ENCODE results near the gene RAD1. TPM values are rescaled to one million over a fixed set of nuclear protein-coding genes. Genes with fewer than 3 reads are reported as not detected.

RAD1 gene
- total and polyA plus RNA-seq, 2 donors (not counting 1 experiment from before 2014, with no cell fraction given) = 7.8 to 25.9 TPM

DNA sequence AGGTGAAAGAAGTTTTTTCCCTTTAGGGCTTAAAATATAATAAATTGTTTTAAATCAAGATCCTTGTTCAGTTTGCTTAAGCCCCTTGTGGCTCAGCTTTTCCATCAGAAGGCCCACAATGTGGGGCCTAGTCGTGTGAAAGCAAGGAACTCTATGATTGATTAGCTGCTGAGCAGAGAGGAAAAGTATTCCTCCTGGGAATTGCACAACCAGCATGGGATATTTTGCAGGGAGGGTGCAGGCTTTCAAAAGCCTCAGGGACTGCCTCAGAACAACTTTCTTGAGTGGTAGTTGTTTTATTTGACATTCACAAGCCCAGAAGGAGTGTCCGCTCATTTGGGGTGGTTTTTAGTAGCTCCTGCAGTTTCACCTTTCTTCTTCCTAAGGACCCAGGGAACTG is 56.5 kb downstream of the RAD1 start:
- DNase-seq (no peak), ATAC-seq (ENCODE audit: low read depth) (no peak)
- H3K9me3 Mint-ChIP-seq (ENCODE audit: insufficient read depth) = no peaks in the 10 kb centered on the region
- H3K79me2 ChIP-seq (ENCODE audit: control insufficient read depth, insufficient read depth, low read length) = no peaks in the 10 kb centered on the region
- H3K27ac ChIP-seq (ENCODE audit: low read length in 2 of 2) = no peak overlapping the region
- H3K9ac ChIP-seq (ENCODE audit: low read length) = no peak overlapping the region
- intact Hi-C loops (cut with micrococcal nuclease) = no loop called here
- H3K27me3 Mint-ChIP-seq = no peaks in the 10 kb centered on the region
- no peak overlapping the region for H3K4me2 ChIP-seq (replicated peaks; ENCODE audit: low read depth, low read length, poor library complexity, severe bottlenecking)
- no peaks in the 10 kb centered on the region for H4K20me1 ChIP-seq (ENCODE audit: control insufficient read depth, insufficient read depth, low read length, poor library complexity, severe bottlenecking)
- H3K4me3 Mint-ChIP-seq = no peak overlapping the region
- no peaks in the 10 kb centered on the region for H3K9me3 ChIP-seq (ENCODE audit: control extremely low read depth in 1 of 3, control insufficient read depth in 2 of 3, insufficient read depth in 1 of 3, low read length in 2 of 3)
- TF ChIP-seq CTCF (IDR thresholded peaks at IDR 0.05) (no peak), EZH2 (IDR thresholded peaks at IDR 0.05; ENCODE audit: borderline replicate concordance, insufficient read depth, low read depth, low read length, poor library complexity, severe bottlenecking) (no peak)
- no peaks in the 10 kb centered on the region for H3K36me3 ChIP-seq (replicated peaks in 1 of 2; ENCODE audit: control extremely low read depth in 1 of 2, control insufficient read depth in 1 of 2, extremely low read depth in 1 of 2, insufficient read depth in 2 of 2, low read length in 1 of 2)
- no peaks in the 10 kb centered on the region for H3K27me3 ChIP-seq (replicated peaks in 1 of 4; ENCODE audit: control extremely low read depth in 1 of 4, control insufficient read depth in 3 of 4, insufficient read depth in 4 of 4, low read length in 3 of 4)
- no peak overlapping the region for H2AFZ ChIP-seq (ENCODE audit: insufficient read depth, low read depth, low read length, poor library complexity, severe bottlenecking)
- peaks cover 8% of the 10 kb centered on the region for H3K4me1 Mint-ChIP-seq
- H3K4me3 ChIP-seq (ENCODE audit: control extremely low read depth in 1 of 5, extremely low read depth in 1 of 5, insufficient read depth in 1 of 5, low read depth in 2 of 5, low read length in 4 of 5) = no peak overlapping the region
- H3K27ac Mint-ChIP-seq = no peak overlapping the region
- CTCF ChIA-PET = interaction anchor here (1.4 kb wide), 1 partner anchor 10 kb away, joined by 3 read pairs; no protein-coding TSS in a partner anchor
- H3K4me1 ChIP-seq (ENCODE audit: control insufficient read depth in 2 of 2, insufficient read depth in 2 of 2, low read length in 2 of 2) = peaks cover 0 to 5% of the 10 kb centered on the region in 2 donors
- 86% methylated on average over 1 of the region's 2 CpGs for WGBS (ENCODE audit: insufficient coverage)
- POLR2A ChIA-PET = no interaction called here

GRCh38 chr5:34857894-34858293 is 57.4 kb downstream of the RAD1 start:
- no peak overlapping the region for H3K4me2 ChIP-seq (replicated peaks; ENCODE audit: low read depth, low read length, poor library complexity, severe bottlenecking)
- TF ChIP-seq CTCF (IDR thresholded peaks at IDR 0.05) (no peak), EZH2 (IDR thresholded peaks at IDR 0.05; ENCODE audit: borderline replicate concordance, insufficient read depth, low read depth, low read length, poor library complexity, severe bottlenecking) (no peak)
- Mint-ChIP-seq H3K4me3 (no peak overlapping the region), H3K9me3 (ENCODE audit: insufficient read depth) (no peaks in the 10 kb centered on the region), H3K27ac (no peak overlapping the region), H3K27me3 (no peaks in the 10 kb centered on the region), H3K4me1 (peaks cover 8% of the 10 kb centered on the region)
- CTCF ChIA-PET = interaction anchor here (1.4 kb wide), 1 partner anchor 9 kb away, joined by 3 read pairs; no protein-coding TSS in a partner anchor
- H3K27me3 ChIP-seq (replicated peaks in 1 of 4; ENCODE audit: control extremely low read depth in 1 of 4, control insufficient read depth in 3 of 4, insufficient read depth in 4 of 4, low read length in 3 of 4) = no peaks in the 10 kb centered on the region
- intact Hi-C loops (cut with micrococcal nuclease) = no loop called here
- H3K4me1 ChIP-seq (ENCODE audit: control insufficient read depth in 2 of 2, insufficient read depth in 2 of 2, low read length in 2 of 2) = peaks cover 0 to 5% of the 10 kb centered on the region in 2 donors
- DNase-seq (no peak), ATAC-seq (ENCODE audit: low read depth) (no peak)
- H3K79me2 ChIP-seq (ENCODE audit: control insufficient read depth, insufficient read depth, low read length) = no peaks in the 10 kb centered on the region
- no peak overlapping the region for H3K4me3 ChIP-seq (ENCODE audit: control extremely low read depth in 1 of 5, extremely low read depth in 1 of 5, insufficient read depth in 1 of 5, low read depth in 2 of 5, low read length in 4 of 5)
- no peak overlapping the region for H2AFZ ChIP-seq (ENCODE audit: insufficient read depth, low read depth, low read length, poor library complexity, severe bottlenecking)
- H3K36me3 ChIP-seq (replicated peaks in 1 of 2; ENCODE audit: control extremely low read depth in 1 of 2, control insufficient read depth in 1 of 2, extremely low read depth in 1 of 2, insufficient read depth in 2 of 2, low read length in 1 of 2) = no peaks in the 10 kb centered on the region
- WGBS (ENCODE audit: insufficient coverage) = no CpG with 5 or more reads among the region's 1 CpG
- no peaks in the 10 kb centered on the region for H4K20me1 ChIP-seq (ENCODE audit: control insufficient read depth, insufficient read depth, low read length, poor library complexity, severe bottlenecking)
- POLR2A ChIA-PET = no interaction called here
- H3K9me3 ChIP-seq (ENCODE audit: control extremely low read depth in 1 of 3, control insufficient read depth in 2 of 3, insufficient read depth in 1 of 3, low read length in 2 of 3) = no peaks in the 10 kb centered on the region
- no peak overlapping the region for H3K27ac ChIP-seq (ENCODE audit: low read length in 2 of 2)
- no peak overlapping the region for H3K9ac ChIP-seq (ENCODE audit: low read length)
